NCI-H2171 treated with DMSO at 0.1 percent for 48 hours (cell line): ENCODE results near the gene LGI4.

Experiments used
- DNase-seq: peaks from one replicate; lab custom pipeline; 2025; lab: John Stamatoyannopoulos, UW

The LGI4 gene

DNA sequence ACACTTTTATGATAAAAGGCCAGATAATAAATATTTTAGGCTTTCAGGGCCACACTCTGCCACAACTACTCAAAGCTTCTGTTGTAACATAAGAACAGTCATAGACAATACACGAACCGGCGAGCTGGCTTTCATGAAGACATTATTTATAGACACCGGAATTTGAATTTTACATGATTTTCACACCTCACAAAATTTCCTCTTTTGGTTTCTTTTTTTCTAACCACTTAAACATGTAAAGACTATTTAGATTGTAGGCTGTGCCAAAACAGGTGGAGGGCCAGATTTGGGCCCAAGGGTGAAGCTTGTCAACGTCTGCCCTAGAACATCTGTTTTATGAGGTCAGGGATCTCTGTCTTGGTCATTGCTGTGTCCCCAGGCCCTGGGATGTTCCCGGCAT lies 48.9 kb downstream of the LGI4 start:
- no peak for DNase-seq

DNA sequence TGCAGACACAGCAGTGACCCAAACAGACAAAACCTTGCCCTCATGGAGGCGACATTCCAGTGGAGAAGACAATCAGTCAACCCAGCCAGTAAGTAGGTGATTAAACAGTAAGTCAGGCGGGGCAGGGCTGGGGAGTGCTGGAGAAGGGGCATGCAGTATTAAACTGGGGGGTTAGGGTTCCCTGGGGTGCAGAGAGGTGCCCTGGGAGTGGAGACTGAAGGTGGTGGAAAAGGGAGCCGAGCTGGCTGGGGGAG lies 50.4 kb downstream of the LGI4 start:
- no peak for DNase-seq

DNA sequence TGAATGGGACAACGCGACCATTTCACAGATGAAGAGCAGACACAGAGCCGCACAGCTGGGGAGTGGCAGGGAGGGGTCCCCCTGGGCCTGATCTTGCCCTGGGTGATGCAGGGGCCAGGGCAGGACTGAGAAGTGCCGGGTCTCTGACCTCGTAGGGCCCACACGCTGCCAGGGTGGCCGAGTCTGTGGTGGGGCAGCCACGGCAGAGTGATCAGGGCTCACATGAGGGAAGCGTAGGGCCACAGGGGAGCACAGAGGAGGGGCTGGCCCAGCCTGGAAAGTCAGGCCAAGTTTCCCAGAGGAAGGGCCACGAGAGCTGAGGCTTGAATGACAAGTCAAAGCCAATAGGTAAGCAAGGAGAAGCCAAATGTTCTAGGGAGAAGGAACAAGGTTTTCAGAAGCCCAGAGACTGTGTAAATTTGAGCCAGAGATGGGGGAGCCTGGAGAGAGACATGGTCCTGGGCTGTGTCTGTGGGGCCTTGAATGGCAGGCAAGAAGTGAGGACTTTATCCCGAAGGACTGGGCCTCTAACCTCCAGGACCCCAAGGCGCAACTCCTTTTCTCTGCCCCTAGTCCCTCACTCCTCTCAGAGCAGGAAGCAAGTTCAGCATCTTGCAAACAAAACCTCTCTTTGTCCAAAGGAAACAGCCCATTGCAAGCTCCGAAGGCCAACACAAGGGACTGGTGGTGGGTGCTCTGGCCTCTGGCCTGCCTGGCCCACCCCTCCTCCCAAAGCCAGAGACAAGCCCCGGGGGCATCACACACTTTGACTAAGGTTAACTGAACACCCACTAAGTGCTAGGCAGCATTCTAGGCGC lies 51.0 kb downstream of the LGI4 start:
- no peak for DNase-seq

DNA sequence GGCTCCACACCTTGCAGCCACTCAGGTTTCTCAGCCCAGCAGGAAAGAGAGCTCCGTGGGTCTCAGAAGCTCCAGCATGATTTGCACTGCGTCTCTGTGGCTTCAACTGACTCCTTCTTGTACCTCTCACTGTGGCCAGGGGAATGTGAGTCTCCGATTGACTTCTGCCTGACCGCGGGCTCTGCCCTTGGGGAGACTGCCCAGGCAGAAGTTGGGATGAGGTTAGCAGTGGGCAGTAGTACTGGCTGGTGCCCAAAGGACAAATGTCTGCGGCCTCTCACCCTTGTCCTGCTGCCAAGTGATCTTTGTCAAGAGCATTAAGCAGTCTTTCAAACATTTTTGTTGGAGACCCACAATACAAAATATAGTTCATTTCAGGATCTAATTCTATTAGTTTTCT lies 53.7 kb downstream of the LGI4 start:
- no peak for DNase-seq

DNA sequence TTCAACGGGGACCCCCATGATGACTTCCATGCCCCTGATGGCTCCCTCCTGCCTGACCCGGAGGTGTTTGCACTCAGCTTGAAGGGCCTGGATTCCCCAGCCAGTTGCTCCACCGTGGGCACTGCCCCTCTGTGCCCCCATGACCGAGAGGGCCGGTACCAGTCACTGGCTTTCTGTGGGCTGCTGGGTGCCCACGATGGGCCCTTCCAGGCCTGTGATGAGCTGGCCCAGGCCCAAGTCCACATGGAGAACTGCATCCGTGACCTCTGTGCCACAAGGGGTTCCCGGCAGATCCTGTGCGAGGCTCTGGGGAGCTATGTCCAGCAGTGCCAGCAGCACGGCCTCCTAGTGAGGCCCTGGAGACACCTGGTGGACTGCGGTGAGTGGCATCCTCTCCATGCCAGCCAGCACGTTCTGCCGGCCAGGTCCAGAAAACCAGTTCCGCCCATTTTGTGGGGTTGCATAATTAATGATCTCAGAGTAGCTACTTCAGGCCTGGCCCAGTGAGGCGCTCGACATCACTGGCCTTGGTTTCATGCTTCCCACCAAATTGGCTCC lies 54.2 kb downstream of the LGI4 start:
- DNase-seq, result no peak

DNA sequence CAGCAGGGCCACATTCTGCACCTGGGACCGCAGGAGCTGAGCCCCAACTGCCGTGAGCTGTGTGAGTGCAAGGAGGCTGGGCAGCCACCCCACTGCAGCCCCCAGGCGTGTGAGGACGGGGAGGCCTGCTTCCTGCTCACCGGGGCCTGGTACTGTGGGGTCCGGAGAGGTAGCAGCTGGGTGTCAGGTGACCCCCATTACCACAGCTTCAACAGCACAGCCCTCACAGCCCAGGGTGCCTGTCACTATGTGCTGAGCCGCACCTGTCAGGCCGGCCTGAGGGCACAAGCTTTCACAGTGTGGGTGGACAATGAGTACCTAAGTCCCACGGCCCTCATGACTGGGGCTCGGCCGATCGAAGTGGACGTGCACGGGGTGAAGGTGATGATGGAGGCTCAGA lies 55.0 kb downstream of the LGI4 start:
- DNase-seq, result no peak

DNA sequence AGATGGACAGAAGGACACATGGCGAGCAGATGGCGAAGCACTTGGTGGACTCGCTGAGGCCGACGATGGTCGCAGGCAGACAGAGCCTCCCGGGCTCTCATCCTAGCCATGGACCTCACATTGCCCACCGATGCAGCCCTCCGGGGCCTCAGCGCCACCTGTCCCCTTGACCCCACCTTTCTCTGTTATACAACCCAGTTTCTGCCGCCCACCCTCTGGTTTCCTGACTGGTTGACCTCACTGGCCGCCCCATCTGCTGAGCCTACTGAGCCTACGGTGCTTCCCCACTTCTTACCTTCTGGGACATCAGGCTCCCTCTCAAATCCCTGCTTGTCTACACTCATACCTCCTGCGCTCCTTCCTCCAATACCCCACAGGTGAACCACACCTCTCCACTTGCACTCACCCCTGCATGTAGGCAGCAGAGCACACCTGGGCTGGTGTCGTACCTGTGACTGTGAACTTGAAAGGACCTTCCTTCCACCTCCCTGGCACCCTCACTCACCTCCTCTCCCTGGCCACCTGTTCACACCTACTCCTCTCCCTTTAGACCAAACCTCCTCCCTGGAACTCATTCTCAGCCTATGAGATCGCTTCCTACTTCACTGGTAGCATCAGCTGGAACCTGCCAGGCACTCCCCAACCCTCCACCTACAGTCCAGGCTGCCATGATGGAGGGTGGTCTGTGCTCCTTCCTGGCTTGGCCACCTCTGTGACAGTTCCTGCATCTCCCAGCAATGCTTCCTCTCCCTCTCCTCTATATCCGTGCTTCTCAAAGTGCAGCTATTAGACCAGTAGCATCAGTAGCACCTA lies 57.2 kb downstream of the LGI4 start:
- DNase-seq, result peak; percentile 61

DNA sequence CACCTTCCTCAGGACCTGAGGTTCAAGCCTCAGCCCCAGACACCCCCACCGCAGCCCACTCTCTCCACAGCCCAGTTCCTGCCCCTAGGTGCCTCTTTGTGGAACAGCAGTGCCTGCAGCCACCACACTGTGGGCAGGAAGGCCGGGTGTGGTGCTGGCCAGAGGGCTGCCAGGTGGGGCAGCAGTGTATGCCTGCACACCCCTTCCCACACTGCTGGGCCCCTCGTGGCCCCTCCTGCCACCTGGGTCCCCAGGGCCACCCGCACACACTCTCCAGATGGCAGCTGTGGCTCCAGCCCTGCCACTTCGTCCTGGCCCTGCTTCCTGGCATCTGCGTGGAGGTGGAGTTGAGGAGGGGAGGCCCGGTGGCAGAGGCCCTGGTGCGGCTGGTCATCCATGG lies 58.2 kb downstream of the LGI4 start:
- DNase-seq, result peak; percentile 59

DNA sequence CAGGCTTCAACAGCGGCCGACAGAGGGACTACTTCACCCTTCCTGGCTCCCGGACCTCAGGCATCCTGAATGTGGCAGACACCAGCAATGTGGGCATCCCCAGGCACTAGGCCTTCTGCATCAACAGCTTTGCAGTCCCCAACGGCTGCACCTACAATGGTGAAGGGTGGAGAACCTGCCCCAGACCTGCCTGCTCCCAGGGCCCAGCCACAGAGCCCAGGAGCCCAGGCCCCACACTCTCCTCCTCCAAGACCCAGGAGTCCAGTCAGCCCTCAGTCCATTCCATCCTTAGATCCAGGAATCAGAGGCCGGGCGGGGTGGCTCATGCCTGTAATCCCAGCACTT lies 58.9 kb downstream of the LGI4 start:
- no peak for DNase-seq

DNA sequence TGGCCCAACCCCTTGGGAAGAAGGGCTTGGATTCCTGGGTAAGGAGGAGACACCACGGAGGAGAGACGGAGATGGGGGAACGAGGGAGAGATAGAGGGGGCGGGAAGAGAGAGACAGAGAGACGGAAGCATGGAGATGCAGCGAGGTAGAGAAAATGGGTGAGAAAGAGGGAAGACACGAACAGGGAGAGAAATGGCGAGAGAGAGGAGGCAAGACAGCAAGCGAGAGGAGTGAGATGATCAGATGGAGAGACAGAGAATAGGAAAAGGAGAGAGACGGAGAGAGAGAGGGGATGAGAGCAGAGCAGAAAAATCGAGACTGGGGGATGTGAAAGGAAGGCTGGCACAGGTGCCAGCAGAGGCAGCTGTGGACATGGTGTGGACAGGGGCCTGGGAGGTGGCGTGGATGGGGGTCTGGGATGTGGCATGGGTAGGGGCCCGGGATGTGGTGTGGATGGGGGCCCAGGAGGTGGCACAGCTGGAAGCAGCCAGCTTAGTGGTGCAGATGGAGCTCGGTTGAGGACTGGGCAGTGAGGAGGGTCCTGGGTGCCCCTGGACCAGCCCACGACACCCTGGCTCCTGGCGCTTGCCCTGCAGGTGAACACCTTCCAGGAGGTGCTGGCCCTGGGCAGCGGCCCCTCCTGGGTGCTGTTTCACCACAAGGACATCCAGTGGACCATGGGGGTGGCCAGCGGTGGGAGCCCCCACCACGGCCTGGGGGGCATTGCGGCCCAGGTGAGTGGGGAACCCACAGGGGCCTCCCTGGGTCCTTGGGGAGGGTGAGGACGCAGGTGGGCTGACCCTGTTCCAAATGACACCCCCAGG lies 59.4 kb downstream of the LGI4 start:
- no peak for DNase-seq
